K562 (cell line): ENCODE results near the gene GPC3. TPM values are rescaled to one million over a fixed set of nuclear protein-coding genes. Genes with fewer than 3 reads are reported as not detected.

Experiments
- ATAC-seq: fragments of 200-7000 bp; cut with Tn5 transposase; 3 replicates; pipeline ENCODE4 v1.9.1; 2020; ENCODE audit warnings: moderate library complexity
- BruUV-seq: library from RNA; stranded (reverse); fragments of 400-500 nt; replicated peaks from 2 replicates; lab custom pipeline; 2021; lab: Mats Ljungman, UMichigan
- CTCF ChIA-PET: fragments of 300-600 bp; formaldehyde crosslinking; extraction: SDS; loops from one replicate; lab custom pipeline; 2021; ENCODE audit warnings: low intra/inter-chr PET ratio; lab: Yijun Ruan, JAX
- POLR2A ChIA-PET: fragments of 300-600, 350-650 bp; sonication (Branson Sonifier 250); formaldehyde crosslinking; extraction: SDS; loops from one replicate; lab custom pipeline; 2021; ENCODE audit warnings: antibody characterized with exemption, inconsistent platforms; lab: Yijun Ruan, JAX
- DNase-seq, 4 experiments: peaks; one replicate each; pipeline versions ENCODE4 v3.0.0 to v3.0.0-alpha.2; 2011 to 2018; ENCODE audit warnings: low spot score in 3 of 4, mixed read lengths in 3 of 4; ENCODE audit errors: extremely low read depth in 1 of 4
- FAIRE-seq: peaks from 2 replicates; lab custom pipeline; 2011; peaks lifted over from hg19 to GRCh38; lab: Jason Lieb, UNC
- H2AFZ ChIP-seq: 2 replicates; pipeline ENCODE4 v1.6.0; 2011; ENCODE audit warnings: low read depth, low read length, control low read depth, inconsistent platforms
- H3K27ac ChIP-seq: fragments of 200-600 bp; 3 replicates; pipeline ENCODE4 v1.8.0; 2011; ENCODE audit warnings: low read depth, mild to moderate bottlenecking, control low read depth, inconsistent platforms, low read length, moderate library complexity, mixed read lengths; ENCODE audit errors: extremely low read depth
- H3K27me3 ChIP-seq, 2 experiments: fragments of 300-600 bp in 1 of 2; 2 replicates in 1 of 2; 3 replicates in 1 of 2; pipeline versions ENCODE4 v1.6.0 to v1.8.0; 2011; ENCODE audit warnings: inconsistent platforms in 2 of 2, low read length in 2 of 2, mild to moderate bottlenecking in 1 of 2, mixed read lengths in 1 of 2, moderate library complexity in 1 of 2; ENCODE audit not compliant: control insufficient read depth in 2 of 2, insufficient read depth in 2 of 2
- H3K36me3 ChIP-seq: fragments of 300-600 bp; 3 replicates; pipeline ENCODE4 v1.8.0; 2011; ENCODE audit warnings: mild to moderate bottlenecking, low read length, inconsistent platforms; ENCODE audit not compliant: control insufficient read depth, insufficient read depth
- H3K4me1 ChIP-seq, 2 experiments: fragments of 200-600 bp in 1 of 2; replicated peaks in 1 of 2; 2 replicates in 1 of 2; 3 replicates in 1 of 2; pipeline versions ENCODE4 v1.5.1 to v1.8.0; 2011; ENCODE audit warnings: inconsistent platforms in 2 of 2, low read length in 2 of 2, mild to moderate bottlenecking in 1 of 2, mixed read lengths in 1 of 2, moderate library complexity in 1 of 2; ENCODE audit not compliant: control insufficient read depth in 2 of 2, insufficient read depth in 2 of 2
- H3K4me2 ChIP-seq: 2 replicates; pipeline ENCODE4 v1.6.1; 2011; ENCODE audit warnings: low read length, control low read depth, inconsistent platforms, mixed read lengths; ENCODE audit not compliant: insufficient read depth
- H3K4me3 ChIP-seq: fragments of 200-600 bp; sonication (generic), shearing (Covaris generic); 2 replicates; pipeline ENCODE4 v1.5.1; 2016; ENCODE audit warnings: control low read depth, inconsistent platforms
- H3K79me2 ChIP-seq: fragments of 200-600 bp; 3 replicates; pipeline ENCODE4 v1.8.0; 2011; ENCODE audit warnings: low read length, inconsistent platforms; ENCODE audit not compliant: control insufficient read depth, insufficient read depth
- H3K9ac ChIP-seq, 2 experiments: 2 replicates each; pipeline versions ENCODE4 v1.6.0 to v1.6.1; 2011; ENCODE audit warnings: low read depth in 2 of 2, low read length in 2 of 2, control low read depth in 1 of 2, inconsistent platforms in 1 of 2, mild to moderate bottlenecking in 1 of 2, mixed read lengths in 1 of 2; ENCODE audit not compliant: insufficient read depth in 1 of 2
- H3K9me1 ChIP-seq: one replicate; pipeline ENCODE4 v1.6.0; 2011; ENCODE audit warnings: inconsistent platforms, mild to moderate bottlenecking, low read length, moderate library complexity; ENCODE audit not compliant: control insufficient read depth, insufficient read depth
- H3K9me3 ChIP-seq: replicated peaks from 2 replicates; pipeline ENCODE4 v1.5.1; 2011; ENCODE audit warnings: low read depth, low read length, inconsistent platforms; ENCODE audit not compliant: control insufficient read depth, insufficient read depth
- H4K20me1 ChIP-seq: replicated peaks from 2 replicates; pipeline ENCODE4 v1.6.1; 2011; ENCODE audit warnings: low read length, inconsistent platforms, mixed read lengths; ENCODE audit not compliant: control insufficient read depth, insufficient read depth
- CBFA2T3 ChIP-seq: fragments of 450-650 bp; IDR thresholded peaks from 2 replicates; pipeline ENCODE4 v1.6.1; 2017
- CHD1 ChIP-seq: fragments of 200-600 bp; sonication (generic); IDR thresholded peaks from one replicate; pipeline ENCODE4 v1.6.1; 2012; ENCODE audit warnings: mild to moderate bottlenecking, moderate library complexity, low read length, inconsistent platforms
- MCM7 ChIP-seq, 2 experiments: fragments of 450-650 bp; IDR thresholded peaks; 2 replicates each; pipeline ENCODE4 v1.6.1; 2016 to 2018
- SMARCA5 ChIP-seq: fragments of 450-650 bp; IDR thresholded peaks from 2 replicates; pipeline ENCODE4 v1.6.1; 2016
- VEZF1 ChIP-seq: fragments of 200-800 bp; sonication (Bioruptor generic); IDR thresholded peaks from 2 replicates; pipeline ENCODE4 v1.6.1; 2017; ENCODE audit warnings: missing genetic modification characterization, missing compliant biosample characterization
- ZNF324 ChIP-seq: fragments of 250-450 bp; sonication (Bioruptor Pico); IDR thresholded peaks from 2 replicates; pipeline ENCODE4 v1.4.0; 2020; ENCODE audit warnings: mild to moderate bottlenecking
- WGBS: fragments of 100-300 bp; shearing (Covaris generic); methylation state at CpG from one replicate; pipeline ENCODE4 v1.1.6; 2016; ENCODE audit warnings: low coverage, mixed read lengths; ENCODE audit not compliant: insufficient coverage; ENCODE audit errors: missing lambda C conversion rate; 5-methylcytosine and 5-hydroxymethylcytosine counted together
- in situ Hi-C: fragments of 300-500 bp; cut with MboI; formaldehyde crosslinking; loops from 4 replicates; pipeline ENCODE4 v1.15.0; 2018; ENCODE audit warnings: inconsistent platforms, mixed read lengths
- intact Hi-C: fragments of 100-400 bp; cut with micrococcal nuclease; formaldehyde crosslinking; loops from 2 replicates; pipeline ENCODE4 v1.14.2; 2022
- polyA plus RNA-seq, 8 experiments: library from polyadenylated mRNA; depleted of rRNA in 4 of 8; stranded (reverse) in 5 of 8; unstranded in 3 of 8; fragments of >200 nt; fragmentation: Nextera tagmentation in 2 of 8; fragmentation: Illumina TruSeq in 1 of 8; extraction: Ambion mirVana in 2 of 8; extraction: Trizol in 1 of 8; gene quantifications; 2 replicates each; pipeline versions ENCODE4 v1.2.1 to v1.2.3, GENCODE V29; 2011 to 2014; ENCODE audit warnings: inconsistent platforms in 1 of 8, missing spikeins in 1 of 8
- total RNA-seq, 7 experiments: library from RNA; depleted of rRNA in 6 of 7; stranded (reverse); fragments of >200 nt in 6 of 7; fragmentation: Illumina TruSeq in 2 of 7; extraction: Trizol in 2 of 7; gene quantifications; 2 replicates each; pipeline versions ENCODE4 v1.2.1 to v1.2.3, GENCODE V29; 2011 to 2021; ENCODE audit warnings: low replicate concordance in 1 of 7
- TF ChIP-seq, protein P1 (sequence below): fragments of 250-450 bp; sonication (Bioruptor Pico); IDR thresholded peaks from 2 replicates; pipeline ENCODE4 v1.5.0; 2021
- TF ChIP-seq, protein P2 (sequence below): sonication (generic); formaldehyde crosslinking; IDR thresholded peaks from 2 replicates; pipeline ENCODE4 v1.8.0; 2022; ENCODE audit warnings: mild to moderate bottlenecking, missing genetic modification reagents
- TF ChIP-seq, protein P3 (sequence below), 2 experiments: fragments of 250-450 bp in 1 of 2; fragments of 450-650 bp in 1 of 2; sonication (Bioruptor Pico) in 1 of 2; IDR thresholded peaks; 2 replicates each; pipeline versions ENCODE4 v1.6.1 to v1.8.0; 2016 to 2021; ENCODE audit warnings: mild to moderate bottlenecking in 2 of 2, moderate library complexity in 2 of 2, missing compliant biosample characterization in 1 of 2, missing genetic modification characterization in 1 of 2

Gene GPC3
- total and polyA plus RNA-seq, 9 of the 15 experiments (the other 6 are each of a cell fraction or from before 2014, with no cell fraction given): 0.42 TPM; not detected in 8

- Histone ChIP-seq H3K4me2 (no peak overlapping the region), H3K36me3 (no peaks in the 10 kb centered on the region), H3K27me3 (no peaks in the 10 kb centered on the region), H3K9me3 (no peaks in the 10 kb centered on the region), H2AFZ (no peak overlapping the region), H3K9me1 (no peaks in the 10 kb centered on the region), H4K20me1 (no peaks in the 10 kb centered on the region), H3K79me2 (no peaks in the 10 kb centered on the region), H3K4me1 (no peaks in the 10 kb centered on the region), H3K9ac (no peak overlapping the region), H3K4me3 (no peak overlapping the region), H3K27ac (no peak overlapping the region)
- in situ Hi-C loops (no loop called here), intact Hi-C loops (no loop called here)
- ChIA-PET POLR2A (no interaction called here), CTCF (no interaction called here)
- ATAC-seq (no peak), FAIRE-seq (no peak), DNase-seq (no peak)
- WGBS: 0% methylated on average over 3 of the region's 3 CpGs
- no TSS peak for BruUV-seq
- no peak for TF ChIP-seq SMARCA5
- TF ChIP-seq, protein P1, sequence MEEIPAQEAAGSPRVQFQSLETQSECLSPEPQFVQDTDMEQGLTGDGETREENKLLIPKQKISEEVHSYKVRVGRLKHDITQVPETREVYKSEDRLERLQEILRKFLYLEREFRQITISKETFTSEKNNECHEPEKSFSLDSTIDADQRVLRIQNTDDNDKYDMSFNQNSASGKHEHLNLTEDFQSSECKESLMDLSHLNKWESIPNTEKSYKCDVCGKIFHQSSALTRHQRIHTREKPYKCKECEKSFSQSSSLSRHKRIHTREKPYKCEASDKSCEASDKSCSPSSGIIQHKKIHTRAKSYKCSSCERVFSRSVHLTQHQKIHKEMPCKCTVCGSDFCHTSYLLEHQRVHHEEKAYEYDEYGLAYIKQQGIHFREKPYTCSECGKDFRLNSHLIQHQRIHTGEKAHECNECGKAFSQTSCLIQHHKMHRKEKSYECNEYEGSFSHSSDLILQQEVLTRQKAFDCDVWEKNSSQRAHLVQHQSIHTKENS (CRISPR knock-in tag): no peak
- TF ChIP-seq VEZF1 (CRISPR knock-in tag): no peak
- TF ChIP-seq MCM7 (IDR thresholded peaks at IDR 0.05): no peak
- TF ChIP-seq CBFA2T3: no peak
- TF ChIP-seq, protein P2, sequence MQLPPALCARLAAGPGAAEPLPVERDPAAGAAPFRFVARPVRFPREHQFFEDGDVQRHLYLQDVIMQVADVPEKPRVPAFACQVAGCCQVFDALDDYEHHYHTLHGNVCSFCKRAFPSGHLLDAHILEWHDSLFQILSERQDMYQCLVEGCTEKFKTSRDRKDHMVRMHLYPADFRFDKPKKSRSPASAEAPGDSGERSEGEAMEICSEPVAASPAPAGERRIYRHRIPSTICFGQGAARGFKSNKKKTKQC (CRISPR knock-in tag): no peak
- TF ChIP-seq ZNF324 (CRISPR knock-in tag): no peak
- TF ChIP-seq CHD1: no peak
- TF ChIP-seq, protein P3, sequence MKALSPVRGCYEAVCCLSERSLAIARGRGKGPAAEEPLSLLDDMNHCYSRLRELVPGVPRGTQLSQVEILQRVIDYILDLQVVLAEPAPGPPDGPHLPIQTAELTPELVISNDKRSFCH (CRISPR knock-in tag; IDR thresholded peaks at IDR 0.05): no peak
- TF ChIP-seq, protein P3 (tag; IDR thresholded peaks at IDR 0.05): no peak
Measured at GRCh38 chrX:133542476-133542875, 442.9 kb downstream of the GPC3 start.
